ENCODE measurements around the gene SP100.

Gene SP100

GRCh38 chr2:230557065-230557464 is 141.1 kb downstream of the SP100 start:
- H3K4me2 ChIP-seq, result no peak overlapping the region
- no peak for TF ChIP-seq Cebpa-rat (IDR thresholded peaks at IDR 0.05)
- H3K9me3 ChIP-seq (replicated peaks in 1 of 11), result peaks cover 12 to 22% (median 19%) of the 10 kb centered on the region in 11 experiments; a peak in 20 of 22 replicates
- no peak overlapping the region for H3K27ac ChIP-seq
- H3K4me1 ChIP-seq, result peaks cover 0 to 3% (median 0%) of the 10 kb centered on the region in 10 experiments; a peak in 2 of 20 replicates
- H3K4me3 ChIP-seq, result no peak overlapping the region
- H3K27me3 ChIP-seq, result no peaks in the 10 kb centered on the region
- no peaks in the 10 kb centered on the region for H3K36me3 ChIP-seq
- no peaks in the 10 kb centered on the region for H4K20me1 ChIP-seq
- no peak overlapping the region for H3K9ac ChIP-seq

GRCh38 chr2:230564805-230565779 is 149.1 kb downstream of the SP100 start:
- Histone ChIP-seq H3K4me3 (peak overlapping the region in 1 of 10 experiments; percentile 31; a peak in 3 of 20 replicates), H4K20me1 (no peaks in the 10 kb centered on the region)

DNA sequence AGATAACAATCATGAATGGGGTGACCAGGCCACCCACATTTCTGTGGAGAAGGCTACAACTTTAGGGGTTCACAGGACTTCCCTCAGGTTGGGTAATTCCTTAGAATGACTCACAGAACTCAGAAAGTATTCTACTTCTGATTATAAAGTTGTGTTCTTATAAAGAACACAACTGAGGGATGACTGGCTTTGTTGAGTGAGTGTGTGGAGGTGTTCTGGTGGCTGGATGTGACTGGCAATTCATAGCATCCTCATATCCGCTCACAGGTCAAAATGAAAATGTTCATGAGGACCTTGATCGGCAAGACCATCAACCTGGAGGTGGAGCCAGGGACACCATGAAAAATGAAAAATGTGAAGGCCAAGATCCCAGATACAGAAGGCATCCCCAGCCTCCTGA is 153.3 kb downstream of the SP100 start:
- H3K27ac ChIP-seq, result no peak overlapping the region
- TF ChIP-seq Cebpa-rat (IDR thresholded peaks at IDR 0.05), result no peak
- no peaks in the 10 kb centered on the region for H4K20me1 ChIP-seq
- H3K36me3 ChIP-seq, result no peaks in the 10 kb centered on the region; a peak in 1 of 22 replicates
- H3K4me3 ChIP-seq, result no peak overlapping the region
- peaks cover 23 to 44% (median 36%) of the 10 kb centered on the region in 11 experiments for H3K9me3 ChIP-seq (replicated peaks in 1 of 11)
- H3K4me2 ChIP-seq, result no peak overlapping the region
- no peak overlapping the region for H3K9ac ChIP-seq
- H3K4me1 ChIP-seq, result peaks cover 10 to 19% (median 14%) of the 10 kb centered on the region in 10 experiments; a peak in 19 of 20 replicates
- no peaks in the 10 kb centered on the region for H3K27me3 ChIP-seq

More at GRCh38 chr2:230564805-230565779, 149.1 kb downstream of the SP100 start:
- no peak for TF ChIP-seq Cebpa-rat (IDR thresholded peaks at IDR 0.05)
- Histone ChIP-seq H3K9ac (peak overlapping the region in 7 of 11 experiments; percentile 11 to 65 (median 43); a peak in 10 of 22 replicates), H3K9me3 (replicated peaks in 1 of 11) (peaks cover 6 to 21% (median 10%) of the 10 kb centered on the region in 11 experiments; a peak in 15 of 22 replicates), H3K36me3 (no peaks in the 10 kb centered on the region), H3K27me3 (no peaks in the 10 kb centered on the region), H3K27ac (peak overlapping the region in 10 of 11 experiments; percentile 51 to 81 (median 74); a peak in 20 of 22 replicates), H3K4me2 (peak overlapping the region; percentile 29 to 78 (median 55); a peak in 21 of 22 replicates), H3K4me1 (peaks cover 10 to 23% (median 17%) of the 10 kb centered on the region in 10 experiments; a peak in 19 of 20 replicates)

DNA sequence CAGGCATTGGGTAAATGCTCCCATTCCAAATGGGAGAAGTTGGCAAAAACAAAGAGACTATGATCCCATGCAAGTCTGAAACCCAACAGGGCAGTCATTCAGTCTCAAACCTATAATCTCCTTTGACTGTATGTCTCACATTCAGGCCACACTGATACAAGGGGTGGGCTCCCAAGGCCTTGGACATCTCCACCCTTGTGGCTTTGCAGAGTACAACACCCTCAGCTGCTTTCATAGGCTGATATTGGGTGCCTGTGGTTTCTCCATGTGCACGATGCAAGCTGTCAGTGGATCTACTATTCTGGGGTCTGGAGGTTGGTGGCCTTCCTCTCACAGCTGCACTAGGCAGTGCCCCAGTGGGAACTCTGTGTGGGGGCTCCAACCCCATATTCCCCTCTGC is 155.0 kb downstream of the SP100 start:
- Histone ChIP-seq H4K20me1 (no peaks in the 10 kb centered on the region), H3K4me1 (peaks cover 0 to 5% (median 0%) of the 10 kb centered on the region in 10 experiments; a peak in 3 of 20 replicates), H3K9ac (no peak overlapping the region), H3K4me3 (0 out of 20 replicates have a peak overlapping the region, but pooled peaks of 1 of the 10 experiments have one; percentile 9), H3K27me3 (no peaks in the 10 kb centered on the region), H3K27ac (no peak overlapping the region), H3K4me2 (no peak overlapping the region), H3K9me3 (replicated peaks in 1 of 11) (peaks cover 22 to 49% (median 43%) of the 10 kb centered on the region in 11 experiments), H3K36me3 (no peaks in the 10 kb centered on the region; a peak in 1 of 22 replicates)
- TF ChIP-seq Cebpa-rat (IDR thresholded peaks at IDR 0.05), result no peak

- no peaks in the 10 kb centered on the region; a peak in 1 of 22 replicates for H3K36me3 ChIP-seq
- no peak for TF ChIP-seq Cebpa-rat (IDR thresholded peaks at IDR 0.05)
- H3K4me3 ChIP-seq, result no peak overlapping the region
- H3K9me3 ChIP-seq (replicated peaks in 1 of 11), result peaks cover 12 to 36% (median 29%) of the 10 kb centered on the region in 11 experiments
- no peaks in the 10 kb centered on the region for H4K20me1 ChIP-seq
- no peak overlapping the region for H3K27ac ChIP-seq
- H3K9ac ChIP-seq, result no peak overlapping the region
- no peaks in the 10 kb centered on the region for H3K27me3 ChIP-seq
- H3K4me2 ChIP-seq, result no peak overlapping the region
- H3K4me1 ChIP-seq, result peaks cover 8 to 27% (median 21%) of the 10 kb centered on the region in 10 experiments; a peak in 19 of 20 replicates
Observed at GRCh38 chr2:230575642-230576324, 159.8 kb downstream of the SP100 start.

GRCh38 chr2:230577114-230577513 is 161.1 kb downstream of the SP100 start:
- Histone ChIP-seq H3K36me3 (no peaks in the 10 kb centered on the region), H3K4me2 (peak overlapping the region in 3 of 11 experiments; percentile 32 to 77 (median 71); a peak in 2 of 22 replicates), H3K4me3 (no peak overlapping the region), H3K9ac (no peak overlapping the region), H3K27ac (no peak overlapping the region), H3K4me1 (peaks cover 8 to 27% (median 21%) of the 10 kb centered on the region in 10 experiments; a peak in 19 of 20 replicates), H4K20me1 (no peaks in the 10 kb centered on the region), H3K27me3 (no peaks in the 10 kb centered on the region), H3K9me3 (replicated peaks in 1 of 11) (peaks cover 6 to 30% (median 23%) of the 10 kb centered on the region in 11 experiments; a peak in 20 of 22 replicates)
- no peak for TF ChIP-seq Cebpa-rat (IDR thresholded peaks at IDR 0.05)

DNA sequence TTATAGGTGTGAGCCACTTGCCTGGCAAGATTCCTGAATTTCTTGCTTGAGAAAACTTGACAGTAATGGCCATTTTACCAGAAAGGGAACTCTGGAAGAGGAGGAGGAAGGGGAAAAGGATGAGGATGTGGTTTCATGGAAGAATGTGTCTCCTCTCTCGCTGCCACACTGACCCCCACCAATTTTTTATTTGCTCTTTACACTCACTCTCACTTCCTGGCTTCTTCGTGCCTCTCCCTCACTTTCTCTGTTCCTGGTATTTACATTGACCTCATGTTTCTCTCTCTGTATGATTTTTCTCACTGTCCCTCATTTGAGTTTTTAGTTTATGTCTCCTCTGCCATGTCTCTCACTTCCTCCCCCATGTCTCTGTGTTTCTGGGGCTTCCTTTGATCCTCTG is 162.1 kb downstream of the SP100 start:
- Histone ChIP-seq H3K4me3 (no peak overlapping the region), H3K27ac (peak overlapping the region in 6 of 11 experiments; percentile 19 to 55 (median 46); a peak in 11 of 22 replicates), H3K9me3 (replicated peaks in 1 of 11) (peaks cover 10 to 37% (median 22%) of the 10 kb centered on the region in 11 experiments; a peak in 21 of 22 replicates), H4K20me1 (no peaks in the 10 kb centered on the region), H3K4me2 (peak overlapping the region; percentile 8 to 80 (median 55); a peak in 21 of 22 replicates), H3K36me3 (no peaks in the 10 kb centered on the region), H3K4me1 (peaks cover 8 to 34% (median 23%) of the 10 kb centered on the region in 10 experiments; a peak in 19 of 20 replicates), H3K27me3 (no peaks in the 10 kb centered on the region), H3K9ac (peak overlapping the region in 3 of 11 experiments; percentile 3 to 30 (median 20); a peak in 2 of 22 replicates)
- no peak for TF ChIP-seq Cebpa-rat (IDR thresholded peaks at IDR 0.05)

DNA sequence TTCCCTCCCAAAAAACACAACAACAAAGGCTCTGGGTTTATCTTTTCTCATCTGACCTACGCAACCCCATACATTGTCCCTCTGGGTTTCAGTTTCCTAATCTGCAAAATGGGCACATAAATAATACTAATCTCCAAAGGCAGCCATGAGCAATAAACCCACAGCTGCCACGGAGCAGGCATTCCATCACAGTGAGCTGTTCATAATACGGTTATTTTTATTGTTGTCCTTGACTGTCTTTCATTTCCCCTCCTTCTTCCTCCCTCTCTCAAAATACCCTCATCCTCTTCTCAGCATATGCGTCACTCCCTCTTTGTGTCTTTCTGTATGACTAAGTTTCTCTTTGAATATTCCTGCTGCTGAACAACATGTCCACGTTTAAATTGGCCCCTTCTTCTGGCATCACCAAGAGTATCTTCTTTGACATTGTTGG is 166.9 kb downstream of the SP100 start:
- Histone ChIP-seq H3K9ac (no peak overlapping the region), H3K27ac (peak overlapping the region in 2 of 11 experiments; percentile 25 to 44; a peak in 3 of 22 replicates), H3K36me3 (no peaks in the 10 kb centered on the region), H3K4me2 (peak overlapping the region in 5 of 11 experiments; percentile 0 to 48 (median 38); a peak in 6 of 22 replicates), H3K9me3 (replicated peaks in 1 of 11) (peaks cover 0 to 16% (median 4%) of the 10 kb centered on the region in 11 experiments; a peak in 10 of 22 replicates), H3K4me3 (no peak overlapping the region), H4K20me1 (no peaks in the 10 kb centered on the region), H3K4me1 (peaks cover 7 to 34% (median 17%) of the 10 kb centered on the region in 10 experiments; a peak in 19 of 20 replicates), H3K27me3 (no peaks in the 10 kb centered on the region)
- TF ChIP-seq Cebpa-rat (IDR thresholded peaks at IDR 0.05), result no peak
